Raji (cell line): ENCODE data around the gene TADA2A.

Experiments
- POLR2A ChIP-seq: IDR thresholded peaks from 2 replicates; pipeline ENCODE4 v1.6.1; 2011; ENCODE audit warnings: low read depth, low read length, control low read depth; ENCODE audit not compliant: insufficient read depth

The TADA2A gene

DNA sequence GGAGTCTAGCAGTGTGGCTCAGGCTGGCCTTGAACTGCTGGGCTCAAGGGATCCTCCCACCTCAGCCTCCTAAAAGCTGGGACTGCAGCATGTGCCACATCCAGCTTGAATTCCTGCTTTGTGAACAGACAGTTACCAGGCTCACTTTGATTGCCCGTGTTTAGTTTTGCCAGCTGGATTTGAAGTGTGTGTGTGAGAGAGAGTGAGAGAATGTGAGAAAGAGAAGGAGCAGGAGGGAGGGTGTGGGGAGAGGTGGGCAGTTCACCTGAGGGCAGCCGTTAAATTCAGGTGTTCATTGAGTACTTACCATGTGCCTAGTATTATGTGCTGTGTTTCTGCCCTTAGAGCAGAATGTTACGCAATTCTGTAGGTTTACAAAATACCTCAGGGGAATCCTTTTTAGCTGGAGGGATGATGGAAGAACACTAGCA lies 87.7 kb downstream of the TADA2A start:
- no peak for TF ChIP-seq POLR2A

DNA sequence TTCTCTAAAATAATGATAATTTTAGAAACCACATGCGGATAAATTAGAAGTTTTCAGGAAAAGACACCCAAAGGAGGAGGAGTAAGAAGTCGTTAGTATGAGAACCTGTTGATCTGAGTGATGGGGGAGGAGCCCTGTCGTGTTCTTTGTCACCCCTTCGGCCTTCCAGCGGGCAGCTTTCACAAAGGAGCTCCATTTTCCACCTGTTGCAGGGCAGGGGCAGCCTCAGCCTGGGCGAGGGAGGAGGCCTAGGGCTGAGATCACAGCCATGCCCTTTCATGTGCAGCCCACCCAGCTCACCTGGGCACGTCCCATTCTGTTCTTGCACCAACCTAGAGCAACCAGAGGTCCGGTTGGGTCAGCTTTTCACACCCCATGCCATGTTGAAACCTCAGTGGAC lies 88.3 kb downstream of the TADA2A start:
- TF ChIP-seq POLR2A, result no peak

- TF ChIP-seq POLR2A, result no peak
These were observed 93.7 kb downstream of the TADA2A start for GRCh38 chr17:37500378-37500777.

- no peak for TF ChIP-seq POLR2A
These were observed 95.6 kb downstream of the TADA2A start for GRCh38 chr17:37502009-37502936.

DNA sequence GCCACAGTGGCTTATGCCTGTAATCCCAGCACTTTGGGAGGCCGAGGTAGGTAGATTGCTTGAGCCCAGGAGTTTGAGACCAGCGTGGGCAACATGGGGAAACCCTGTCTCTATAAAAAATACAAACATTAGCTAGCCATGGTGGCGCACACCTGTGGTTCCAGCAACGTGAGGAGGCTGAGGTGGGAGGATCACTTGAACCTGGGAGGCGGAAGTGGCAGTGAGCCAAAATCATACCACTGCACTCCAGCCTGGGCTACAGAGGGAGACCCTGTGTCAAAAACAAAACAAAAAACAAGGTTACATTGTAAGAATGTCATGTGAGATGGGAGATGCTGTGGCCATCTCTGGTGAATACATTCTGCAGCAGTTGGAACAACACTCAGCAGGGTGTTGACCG lies 96.5 kb downstream of the TADA2A start:
- no peak for TF ChIP-seq POLR2A

GRCh38 chr17:37505333-37505732 lies 98.6 kb downstream of the TADA2A start:
- TF ChIP-seq POLR2A, result no peak

- TF ChIP-seq POLR2A, result no peak
These were observed 100.0 kb downstream of the TADA2A start for GRCh38 chr17:37506678-37507077.

GRCh38 chr17:37507111-37507510 lies 100.4 kb downstream of the TADA2A start:
- TF ChIP-seq POLR2A, result no peak

GRCh38 chr17:37510056-37510455 lies 103.4 kb downstream of the TADA2A start:
- no peak for TF ChIP-seq POLR2A

DNA sequence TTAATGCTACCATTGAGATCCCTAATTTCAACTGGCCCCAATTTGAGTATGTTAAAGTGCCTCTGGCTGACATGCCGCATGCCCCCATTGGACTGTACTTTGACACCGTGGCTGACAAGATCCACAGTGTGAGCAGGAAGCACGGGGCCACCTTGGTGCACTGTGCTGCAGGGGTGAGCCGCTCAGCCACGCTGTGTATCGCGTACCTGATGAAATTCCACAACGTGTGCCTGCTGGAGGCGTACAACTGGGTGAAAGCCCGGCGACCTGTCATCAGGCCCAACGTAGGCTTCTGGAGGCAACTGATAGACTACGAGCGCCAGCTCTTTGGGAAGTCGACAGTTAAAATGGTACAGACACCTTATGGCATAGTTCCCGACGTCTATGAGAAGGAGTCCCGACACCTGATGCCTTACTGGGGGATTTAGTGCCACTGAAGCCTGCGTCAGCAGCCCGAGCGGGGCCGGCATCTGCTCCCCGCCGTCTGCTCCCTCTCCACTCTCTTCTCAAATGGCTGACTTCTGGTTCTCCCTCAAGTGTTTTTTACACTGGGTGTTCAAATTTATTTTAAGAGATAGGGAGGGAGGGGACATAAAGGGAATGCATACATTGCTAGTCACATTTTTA lies 105.9 kb downstream of the TADA2A start:
- TF ChIP-seq POLR2A, result no peak

GRCh38 chr17:37513711-37514110 lies 107.0 kb downstream of the TADA2A start:
- no peak for TF ChIP-seq POLR2A

DNA sequence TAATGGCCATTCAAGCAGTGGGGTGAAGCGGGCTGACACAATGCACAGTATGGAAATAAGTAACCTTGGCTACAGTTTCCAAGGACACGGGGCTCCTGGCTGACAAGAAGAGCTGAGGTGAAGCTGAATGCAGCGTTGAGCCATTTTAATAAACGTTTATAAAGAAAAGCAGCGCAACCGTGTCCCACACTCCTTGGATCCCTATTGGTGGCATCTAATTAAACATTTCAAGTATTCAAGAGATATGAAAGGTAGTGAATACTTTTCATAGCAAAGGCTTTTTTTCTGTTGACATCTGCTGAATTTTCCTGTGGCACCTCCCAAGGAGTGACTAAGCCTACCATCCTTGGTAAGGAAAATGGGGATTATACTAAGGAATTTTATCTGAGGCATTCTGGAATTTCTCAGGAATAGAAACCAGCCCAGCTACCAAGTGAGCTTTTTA lies 109.5 kb downstream of the TADA2A start:
- TF ChIP-seq POLR2A, result no peak

DNA sequence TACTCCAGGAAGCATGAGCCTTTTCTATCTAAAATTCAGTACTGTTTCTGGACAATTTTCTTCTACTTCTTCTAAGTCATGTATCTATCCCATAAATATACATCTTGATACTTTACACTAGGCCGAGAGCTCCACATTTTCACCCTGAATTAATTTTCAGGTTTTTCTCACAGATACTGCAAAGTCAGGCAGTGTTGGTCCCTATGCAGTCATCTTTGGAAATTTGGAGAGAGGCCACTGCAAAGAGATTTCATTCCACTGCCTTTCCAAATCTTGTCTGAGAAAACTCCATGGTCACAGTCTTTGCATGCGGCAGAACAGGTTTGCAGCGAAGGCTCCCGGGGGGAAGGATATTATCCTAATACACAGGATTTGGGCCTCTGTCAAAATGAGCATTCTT lies 111.2 kb downstream of the TADA2A start:
- TF ChIP-seq POLR2A, result no peak

DNA sequence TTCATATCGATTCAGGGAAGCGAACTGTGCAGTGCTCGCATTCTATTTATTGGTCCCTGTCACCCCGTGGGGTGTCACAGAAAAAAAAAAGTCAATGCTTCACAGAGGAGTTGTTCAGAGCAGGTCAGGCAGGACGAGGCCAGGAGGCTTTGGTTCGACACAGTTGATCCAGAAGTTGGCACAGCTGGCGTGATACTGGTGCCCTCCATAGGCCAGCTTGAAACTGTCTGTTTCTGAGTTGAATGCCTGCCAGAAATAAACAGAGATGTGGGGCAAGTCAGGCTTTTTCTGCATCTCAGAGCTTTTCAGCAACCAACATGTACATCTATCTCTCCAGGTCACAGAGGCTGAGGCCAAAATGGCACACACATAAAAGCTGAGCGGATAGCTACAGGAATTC lies 112.1 kb downstream of the TADA2A start:
- TF ChIP-seq POLR2A, result no peak

DNA sequence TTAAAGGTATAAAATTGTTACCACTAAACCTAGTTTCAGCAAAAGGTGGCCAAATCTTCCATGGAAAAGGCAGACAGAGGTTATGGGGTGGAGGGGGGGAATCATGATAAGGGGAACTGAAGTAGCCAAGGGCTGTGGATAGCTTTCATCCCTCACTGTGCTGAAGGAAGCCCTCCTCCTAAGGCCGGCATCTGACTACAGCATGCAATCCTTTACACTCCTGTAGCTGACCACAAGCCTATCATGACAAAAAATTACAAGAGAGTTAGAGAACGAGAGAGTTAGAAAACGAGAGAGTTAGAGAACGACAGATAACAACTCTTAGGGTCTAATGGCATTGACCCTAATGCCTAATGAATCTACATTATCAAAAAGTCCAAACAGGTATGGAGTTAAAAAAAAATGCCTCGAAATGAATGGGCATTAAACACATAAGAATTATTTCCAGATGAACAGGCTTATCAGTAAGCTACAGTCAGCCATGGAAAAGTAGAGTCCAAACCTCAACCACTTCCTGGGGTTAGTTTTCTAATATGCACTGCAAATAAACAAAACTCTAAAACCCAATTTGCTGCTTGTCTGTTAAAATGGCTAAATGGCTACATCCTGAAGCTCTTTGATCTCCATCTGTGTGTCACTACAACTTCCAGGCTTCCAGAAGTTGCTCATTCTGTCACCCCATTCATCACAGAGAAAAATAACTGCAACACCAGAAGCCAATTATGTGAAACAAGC lies 112.7 kb downstream of the TADA2A start:
- no peak for TF ChIP-seq POLR2A

DNA sequence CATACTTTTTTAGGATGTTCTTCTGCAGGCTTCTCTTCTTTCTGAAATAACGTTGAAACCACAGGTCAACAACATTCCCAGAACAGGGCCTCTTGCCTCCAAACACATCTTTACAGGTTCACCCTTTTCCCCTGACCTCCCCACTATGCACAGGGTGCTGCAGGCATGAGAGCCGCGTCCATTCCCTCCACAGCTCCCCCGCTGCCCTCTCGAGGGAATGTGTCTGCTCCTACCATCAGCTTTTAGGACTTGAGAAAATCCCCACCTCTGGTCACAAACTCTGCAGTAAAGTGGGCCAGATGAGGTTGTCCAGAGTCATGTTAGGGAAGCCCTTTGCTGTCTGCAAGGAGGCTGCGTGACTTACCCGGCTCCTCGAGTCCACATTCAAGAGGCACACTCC lies 113.5 kb downstream of the TADA2A start:
- TF ChIP-seq POLR2A, result no peak

DNA sequence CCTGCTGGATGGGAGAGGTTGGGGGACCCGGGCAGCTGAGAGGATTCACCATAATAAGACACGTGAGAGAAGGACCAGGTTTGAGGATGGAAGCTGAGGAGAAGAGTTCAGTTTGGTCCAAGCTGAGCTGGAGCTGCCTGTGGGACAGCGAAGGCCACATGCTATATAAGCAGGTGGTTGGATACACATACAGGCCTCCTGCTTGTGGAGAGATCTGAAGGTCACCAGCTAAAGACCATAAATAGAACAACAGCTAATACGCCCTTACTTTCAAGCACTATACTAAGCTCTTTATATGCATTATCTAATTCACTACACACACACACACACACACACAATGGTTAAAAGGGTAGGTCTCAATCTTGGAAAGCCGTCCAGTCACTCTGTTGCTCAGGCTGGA lies 115.1 kb downstream of the TADA2A start:
- TF ChIP-seq POLR2A, result no peak
